Measurements from ENCODE around the gene TBC1D3B. TPM values are rescaled to one million over a fixed set of nuclear protein-coding genes. Genes with fewer than 3 reads are reported as not detected.
A peak's percentile ranks its signal among the peaks of the same experiment; 100 is the strongest.
"Not testable (repeated sequence)": the region's sequence is repeated elsewhere in the genome, so short reads cannot be mapped to it uniquely, and the experiment has no call there.

TBC1D3B gene
- total RNA-seq, 1 experiment from 2014 or later, result not detected

DNA sequence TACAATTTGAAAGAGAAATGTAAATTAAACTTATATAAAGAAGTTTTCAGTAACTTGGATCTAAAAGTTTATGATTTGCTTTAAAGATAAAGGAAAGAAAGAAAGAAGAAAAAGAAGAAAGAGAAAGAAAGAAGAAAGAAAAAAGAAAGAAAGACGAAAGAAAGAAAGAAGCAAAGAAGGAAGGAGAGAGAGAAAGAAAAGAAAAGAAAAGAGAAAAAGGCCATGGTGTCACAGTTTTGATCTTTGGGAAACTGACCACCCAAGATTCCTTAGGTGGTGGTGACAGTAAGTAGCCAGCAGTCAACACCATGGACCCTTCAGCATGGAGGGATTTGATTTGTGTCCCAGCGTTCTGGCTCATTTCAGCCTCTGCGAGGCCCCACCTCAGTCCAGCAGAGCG is 24.7 kb upstream of the TBC1D3B start:
- DNase-seq (ENCODE audit: low read depth), result not testable (repeated sequence)

GRCh38 chr17:36198831-36199465 is 22.5 kb upstream of the TBC1D3B start:
- no peak for DNase-seq (ENCODE audit: low read depth)

- DNase-seq (ENCODE audit: low read depth), result no peak
Measured at GRCh38 chr17:36197387-36197703, 20.9 kb upstream of the TBC1D3B start.

- no peak for DNase-seq (ENCODE audit: low read depth)
Measured at GRCh38 chr17:36196131-36196486, 19.7 kb upstream of the TBC1D3B start.

- no peak for DNase-seq (ENCODE audit: low read depth)
Measured at GRCh38 chr17:36195434-36196130, 19.1 kb upstream of the TBC1D3B start.

GRCh38 chr17:36194832-36195433 is 18.5 kb upstream of the TBC1D3B start:
- DNase-seq (ENCODE audit: low read depth), result not testable (repeated sequence)

- DNase-seq (ENCODE audit: low read depth), result not testable (repeated sequence)
Measured at GRCh38 chr17:36194147-36194831, 17.9 kb upstream of the TBC1D3B start.

DNA sequence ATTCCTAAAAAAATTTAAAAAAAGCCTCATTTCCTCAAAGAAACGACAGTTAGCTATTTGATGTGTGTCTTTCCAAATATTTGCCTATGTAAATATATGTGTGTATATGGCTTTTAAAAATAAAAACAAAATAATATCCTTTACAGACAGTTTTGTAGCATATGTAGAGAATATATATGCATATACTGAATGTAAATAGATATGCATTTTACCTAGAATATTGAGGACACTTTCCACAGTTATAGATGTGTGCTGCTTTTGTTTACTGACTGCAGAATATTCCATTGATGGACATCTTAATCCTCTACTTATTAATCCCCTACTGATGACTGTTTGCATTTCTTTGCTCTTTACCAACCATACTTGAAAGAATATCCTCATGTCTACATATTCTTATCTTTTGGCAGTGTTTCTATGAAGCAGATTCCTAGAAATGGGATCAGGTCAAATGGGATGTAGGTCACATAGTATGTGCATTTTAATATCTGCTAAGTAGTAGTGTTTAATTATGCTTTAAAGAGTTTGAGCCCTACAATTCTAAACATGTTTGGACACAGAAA is 16.9 kb upstream of the TBC1D3B start:
- no peak for DNase-seq (ENCODE audit: low read depth)

- DNase-seq (ENCODE audit: low read depth), result not testable (repeated sequence)
Measured at GRCh38 chr17:36190549-36191330, 14.3 kb upstream of the TBC1D3B start.

GRCh38 chr17:36189993-36190392 is 13.6 kb upstream of the TBC1D3B start:
- DNase-seq (ENCODE audit: low read depth), result not testable (repeated sequence)

DNA sequence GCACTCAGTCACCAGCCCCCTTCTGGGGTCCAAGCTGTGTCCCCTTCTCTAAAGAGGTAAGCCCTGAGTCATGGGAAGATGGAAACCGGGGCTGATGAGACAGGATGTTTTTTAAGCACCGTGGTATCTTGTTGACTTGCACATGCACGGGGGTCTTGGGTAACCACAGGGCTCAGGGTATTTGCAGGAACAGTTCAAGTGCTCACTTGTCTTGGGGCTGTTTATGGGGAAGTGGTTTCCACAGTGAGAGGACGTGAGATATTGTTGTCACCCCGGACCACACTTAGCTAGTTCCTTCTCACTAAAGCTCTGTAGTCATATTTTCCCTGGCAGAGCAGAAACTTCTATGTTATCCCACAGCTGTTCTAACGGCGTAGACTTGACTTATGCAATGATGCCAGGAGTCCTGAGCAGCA is 12.5 kb upstream of the TBC1D3B start:
- DNase-seq (ENCODE audit: low read depth), result no peak

- not testable (repeated sequence) for DNase-seq (ENCODE audit: low read depth)
Measured at GRCh38 chr17:36187943-36188665, 11.7 kb upstream of the TBC1D3B start.

GRCh38 chr17:36186810-36187763 is 10.7 kb upstream of the TBC1D3B start:
- DNase-seq (ENCODE audit: low read depth), result not testable (repeated sequence)

DNA sequence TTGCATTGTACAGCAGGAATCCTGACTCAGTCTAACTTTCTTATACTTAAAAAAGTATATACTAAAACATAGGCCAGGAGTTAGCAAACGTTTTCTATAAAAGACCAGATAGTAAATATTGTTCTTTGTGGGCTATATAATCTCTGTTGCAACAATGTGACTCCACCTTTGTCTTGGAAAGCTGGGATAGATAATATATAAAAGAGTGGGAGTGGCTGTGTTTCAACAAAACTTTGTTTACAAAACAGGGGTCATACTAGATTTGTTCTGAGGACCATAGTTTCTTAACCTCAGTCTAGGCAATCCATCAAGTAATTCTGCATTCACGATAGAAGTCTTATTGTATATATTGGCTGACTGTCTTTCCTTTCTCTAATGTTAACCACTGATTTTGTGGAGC is 9.0 kb upstream of the TBC1D3B start:
- no peak for DNase-seq (ENCODE audit: low read depth)

DNA sequence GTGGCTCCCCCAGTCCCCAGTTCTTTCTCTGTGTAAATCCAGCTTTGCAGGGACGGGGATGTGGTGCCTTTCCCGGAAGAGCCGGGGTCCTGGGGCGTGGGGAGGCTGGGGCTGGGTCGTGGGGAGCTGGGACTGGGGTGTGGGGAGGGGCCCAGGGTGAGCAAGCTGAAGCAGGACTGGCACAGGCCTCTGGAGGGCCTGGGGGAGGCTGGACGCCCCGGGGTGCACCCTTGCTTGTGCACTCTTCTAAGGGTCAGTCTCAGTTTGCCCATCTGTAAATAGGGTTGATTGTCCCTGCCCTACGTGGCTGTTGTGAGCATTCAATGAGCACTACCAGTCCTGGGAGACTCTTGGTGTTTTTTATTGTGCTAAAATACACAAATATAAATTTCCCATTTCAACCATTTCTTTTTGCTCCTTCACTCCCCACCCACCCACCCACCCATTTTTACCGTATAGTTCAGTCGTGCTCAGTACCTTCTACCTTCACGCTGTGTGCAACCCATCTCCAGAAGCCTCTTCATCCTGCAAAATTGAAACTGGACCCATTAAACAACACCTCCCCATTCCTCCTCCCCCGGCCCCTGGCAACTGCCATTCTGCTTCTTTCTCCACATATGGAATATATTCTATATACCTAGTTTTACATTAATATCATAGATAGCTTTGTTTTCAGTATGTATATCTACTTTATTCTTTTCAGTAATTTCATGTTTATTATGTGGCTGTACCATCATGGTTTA is 7.8 kb upstream of the TBC1D3B start:
- no peak for DNase-seq (ENCODE audit: low read depth)

- DNase-seq (ENCODE audit: low read depth), result peak; percentile 39
Measured at GRCh38 chr17:36183001-36183971, 6.8 kb upstream of the TBC1D3B start.

GRCh38 chr17:36182176-36183000 is 6.0 kb upstream of the TBC1D3B start:
- no peak for DNase-seq (ENCODE audit: low read depth)
